ENCODE data around the gene CPZ. TPM values are rescaled to one million over a fixed set of nuclear protein-coding genes. Genes with fewer than 3 reads are reported as not detected.
"Not testable (repeated sequence)": the region's sequence is repeated elsewhere in the genome, so short reads cannot be mapped to it uniquely, and the experiment has no call there.

The CPZ gene
- total RNA-seq, 1 donor from 2014 or later: 9.7 TPM

- DNase-seq (ENCODE audit: low spot score): peak; percentile 81
These were observed 56.5 kb downstream of the CPZ start for GRCh38 chr4:8648816-8649630.

- peak; percentile 57 for DNase-seq (ENCODE audit: low spot score)
These were observed 57.2 kb downstream of the CPZ start for GRCh38 chr4:8649631-8650361.

- peak; percentile 80 for DNase-seq (ENCODE audit: low spot score)
These were observed 59.2 kb downstream of the CPZ start for GRCh38 chr4:8651661-8652180.

- DNase-seq (ENCODE audit: low spot score): peak; percentile 83
These were observed 59.9 kb downstream of the CPZ start for GRCh38 chr4:8652181-8653078.

GRCh38 chr4:8653326-8654000 is 60.9 kb downstream of the CPZ start:
- peak; percentile 78 for DNase-seq (ENCODE audit: low spot score)

GRCh38 chr4:8654139-8654538 is 61.6 kb downstream of the CPZ start:
- not testable (repeated sequence) for DNase-seq (ENCODE audit: low spot score)

GRCh38 chr4:8655411-8656184 is 63.0 kb downstream of the CPZ start:
- peak; percentile 67 for DNase-seq (ENCODE audit: low spot score)

GRCh38 chr4:8656185-8656517 is 63.6 kb downstream of the CPZ start:
- DNase-seq (ENCODE audit: low spot score): peak; percentile 87

GRCh38 chr4:8656711-8657380 is 64.3 kb downstream of the CPZ start:
- peak; percentile 53 for DNase-seq (ENCODE audit: low spot score)

- peak; percentile 65 for DNase-seq (ENCODE audit: low spot score)
These were observed 65.0 kb downstream of the CPZ start for GRCh38 chr4:8657381-8658088.

- no peak for DNase-seq (ENCODE audit: low spot score)
These were observed 70.2 kb downstream of the CPZ start for GRCh38 chr4:8662776-8663175.

GRCh38 chr4:8664031-8664805 is 71.7 kb downstream of the CPZ start:
- no peak for DNase-seq (ENCODE audit: low spot score)

- DNase-seq (ENCODE audit: low spot score): no peak
These were observed 72.4 kb downstream of the CPZ start for GRCh38 chr4:8664976-8665375.

GRCh38 chr4:8665406-8666360 is 73.1 kb downstream of the CPZ start:
- DNase-seq (ENCODE audit: low spot score): no peak

- DNase-seq (ENCODE audit: low spot score): no peak
These were observed 74.0 kb downstream of the CPZ start for GRCh38 chr4:8666581-8666980.
